Fibroblast of skin of left quadriceps (primary cell): ENCODE data around the gene PDIA6.
"Not testable (repeated sequence)": the region's sequence is repeated elsewhere in the genome, so short reads cannot be mapped to it uniquely, and the experiment has no call there.

ENCODE experiments used
- DNase-seq, 2 experiments: peaks; one replicate each; pipeline ENCODE4 v3.0.0-alpha.2; 2013; ENCODE audit warnings: low read depth in 2 of 2

Gene PDIA6

DNA sequence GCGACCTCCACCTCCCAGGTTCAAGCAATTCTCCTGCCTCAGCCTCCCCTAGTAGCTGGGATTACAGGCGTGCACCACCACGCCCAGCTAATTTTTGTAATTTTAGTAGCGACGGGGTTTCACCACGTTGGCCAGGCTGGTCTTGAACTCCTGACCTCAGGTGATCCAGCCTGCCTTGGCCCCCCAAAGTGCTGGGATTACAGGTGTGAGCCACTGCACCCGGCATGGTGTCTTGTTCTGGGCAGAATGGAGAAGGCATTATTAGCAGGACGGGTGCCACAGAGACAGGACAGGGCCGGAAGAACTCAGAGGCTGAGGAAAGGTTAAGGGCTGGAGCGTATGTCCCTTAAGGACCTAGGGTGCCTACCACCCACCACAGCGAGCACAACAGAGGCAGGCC, 31.8 kb downstream of the PDIA6 start:
- not testable (repeated sequence) for DNase-seq

DNA sequence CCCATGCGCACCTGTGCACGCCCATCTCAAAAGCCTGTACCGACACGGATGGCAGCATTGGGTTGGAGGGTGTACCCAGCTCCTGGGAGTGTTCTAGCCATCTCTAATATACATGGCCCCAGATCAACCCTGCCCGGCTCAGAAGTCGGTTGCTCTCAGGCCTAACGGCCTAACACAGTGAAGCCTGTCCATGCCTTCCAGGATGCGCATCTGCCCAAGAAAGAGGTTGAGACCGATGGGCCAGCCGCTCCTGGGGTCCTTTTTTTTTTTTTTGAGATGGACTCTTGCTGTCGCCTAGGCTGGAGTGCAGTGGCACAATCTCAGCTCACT, 32.1 kb downstream of the PDIA6 start:
- DNase-seq, result no peak

- DNase-seq, result no peak
These were observed 32.7 kb downstream of the PDIA6 start for GRCh38 chr2:10779776-10780490.

GRCh38 chr2:10778724-10779115, 33.9 kb downstream of the PDIA6 start:
- no peak for DNase-seq

DNA sequence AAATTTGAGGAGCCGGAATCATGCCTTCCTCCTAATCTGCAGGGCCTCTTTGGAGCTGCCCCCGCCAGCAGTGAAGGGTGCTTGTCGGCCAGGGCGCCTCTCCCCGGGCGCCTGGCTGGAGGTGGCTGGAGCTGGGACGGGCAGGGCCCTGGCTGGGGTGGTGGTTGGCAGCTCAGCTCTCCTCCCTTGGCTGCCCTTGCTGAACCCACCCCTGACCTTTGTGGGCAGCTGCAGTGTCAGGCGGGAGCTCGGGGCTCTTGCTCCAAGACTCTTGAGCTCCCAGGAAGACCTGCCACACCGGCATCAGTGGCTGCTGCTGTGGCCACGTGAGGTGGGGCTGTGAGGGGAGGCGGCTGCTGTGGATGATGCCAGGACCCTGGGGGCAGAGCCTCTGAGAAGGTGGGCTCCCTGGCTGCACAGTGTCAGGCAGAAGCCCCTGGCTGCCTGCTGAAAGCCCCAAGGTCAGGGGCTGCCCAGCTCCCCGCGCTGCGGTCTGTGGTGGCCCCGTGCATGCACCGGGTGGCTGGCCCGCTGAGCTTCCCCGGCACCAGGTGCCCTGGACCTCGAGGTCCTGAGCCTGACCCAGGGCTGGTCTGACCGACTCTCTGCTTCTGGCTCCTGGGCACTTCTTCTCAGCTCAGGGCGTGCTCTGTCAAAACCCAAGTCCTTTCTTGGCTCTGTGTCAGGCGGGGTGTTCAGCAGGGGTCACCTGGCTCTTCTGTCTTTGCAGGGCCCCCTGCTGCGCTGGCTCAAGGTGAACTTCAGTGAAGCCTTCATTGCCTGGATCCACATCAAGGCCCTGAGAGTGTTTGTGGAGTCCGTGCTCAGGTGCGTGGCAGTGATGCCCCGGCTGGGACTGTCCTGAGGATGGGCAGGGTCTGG, 34.5 kb downstream of the PDIA6 start:
- no peak for DNase-seq

GRCh38 chr2:10777111-10777841, 35.3 kb downstream of the PDIA6 start:
- DNase-seq, result no peak

DNA sequence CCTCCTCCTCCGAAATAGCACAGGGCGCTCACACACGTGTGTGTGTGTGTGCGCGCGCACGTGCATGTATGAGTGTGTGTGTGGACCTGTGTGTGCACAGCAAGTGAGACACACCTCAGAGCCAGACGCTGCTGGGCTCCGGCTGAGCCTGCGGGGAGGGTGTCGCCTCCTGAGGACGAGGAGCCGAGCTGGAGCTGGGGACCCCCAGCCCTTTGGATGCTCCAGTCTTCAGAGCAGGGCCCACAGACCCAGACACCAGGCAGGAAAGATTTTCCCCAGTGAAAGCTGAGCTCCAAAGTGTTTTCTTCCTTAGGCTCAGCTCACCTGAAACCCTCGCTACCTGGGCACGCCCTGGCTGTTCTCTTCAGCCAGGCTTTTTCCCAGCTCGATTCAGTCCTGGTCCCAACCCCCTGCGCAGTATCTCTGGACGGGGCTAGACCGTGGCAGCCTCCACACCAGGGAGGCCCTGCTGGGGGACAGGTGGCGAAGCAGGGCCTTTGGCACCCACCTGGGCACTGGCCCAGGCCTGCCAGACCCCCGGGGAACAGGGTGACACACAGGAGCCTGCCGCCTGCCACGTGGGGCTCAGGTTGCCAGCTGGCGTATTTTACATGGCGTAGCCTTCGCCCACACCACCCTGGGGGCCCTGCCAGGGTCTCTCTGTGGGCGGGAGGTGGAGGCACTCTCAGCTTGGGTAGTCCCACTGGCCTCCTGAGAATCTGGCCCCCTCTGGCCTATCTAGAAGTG, 36.2 kb downstream of the PDIA6 start:
- no peak for DNase-seq

- DNase-seq, result no peak
These were observed 36.8 kb downstream of the PDIA6 start for GRCh38 chr2:10775831-10776230.

- no peak for DNase-seq
These were observed 37.4 kb downstream of the PDIA6 start for GRCh38 chr2:10775021-10775780.

- DNase-seq, result no peak
These were observed 38.2 kb downstream of the PDIA6 start for GRCh38 chr2:10774394-10774793.

GRCh38 chr2:10773821-10774341, 38.7 kb downstream of the PDIA6 start:
- no peak for DNase-seq

DNA sequence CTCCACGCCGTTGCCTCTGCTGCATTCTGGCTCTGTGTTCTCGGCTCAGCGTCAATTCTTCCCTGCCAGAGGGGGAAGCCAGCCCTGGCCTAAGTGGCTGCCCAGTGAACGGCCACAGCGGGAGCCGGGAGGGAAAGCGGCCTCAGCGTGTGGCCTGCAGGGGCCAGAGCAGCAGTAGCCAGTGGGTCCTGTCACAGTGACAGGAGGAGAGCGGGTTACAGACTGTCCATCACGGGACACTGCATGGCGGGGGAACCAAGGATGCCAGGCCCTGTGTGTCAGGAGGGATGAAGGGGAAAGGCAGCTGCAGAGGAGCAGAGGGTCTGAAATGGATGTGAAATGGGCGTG, 39.7 kb downstream of the PDIA6 start:
- DNase-seq, result no peak

GRCh38 chr2:10772201-10772867, 40.3 kb downstream of the PDIA6 start:
- no peak for DNase-seq

DNA sequence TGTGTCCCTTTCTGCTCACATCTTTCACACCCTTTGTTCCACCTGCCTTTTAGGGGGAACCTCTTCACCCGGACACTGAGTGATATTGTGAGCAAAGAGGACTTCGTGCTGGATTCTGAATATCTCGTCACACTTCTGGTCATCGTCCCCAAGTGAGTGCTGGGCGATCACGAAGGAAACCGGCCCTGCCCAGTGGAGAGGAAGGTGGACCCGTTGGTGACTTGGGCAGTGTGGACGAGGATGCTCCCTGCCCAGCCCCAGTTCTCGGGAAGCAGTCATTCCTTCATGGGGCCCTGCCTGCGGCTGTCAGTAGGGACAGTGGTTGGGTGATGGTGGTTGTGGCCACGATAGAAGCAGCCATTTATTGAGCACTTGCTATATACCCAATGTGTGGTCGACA, 40.8 kb downstream of the PDIA6 start:
- no peak for DNase-seq

DNA sequence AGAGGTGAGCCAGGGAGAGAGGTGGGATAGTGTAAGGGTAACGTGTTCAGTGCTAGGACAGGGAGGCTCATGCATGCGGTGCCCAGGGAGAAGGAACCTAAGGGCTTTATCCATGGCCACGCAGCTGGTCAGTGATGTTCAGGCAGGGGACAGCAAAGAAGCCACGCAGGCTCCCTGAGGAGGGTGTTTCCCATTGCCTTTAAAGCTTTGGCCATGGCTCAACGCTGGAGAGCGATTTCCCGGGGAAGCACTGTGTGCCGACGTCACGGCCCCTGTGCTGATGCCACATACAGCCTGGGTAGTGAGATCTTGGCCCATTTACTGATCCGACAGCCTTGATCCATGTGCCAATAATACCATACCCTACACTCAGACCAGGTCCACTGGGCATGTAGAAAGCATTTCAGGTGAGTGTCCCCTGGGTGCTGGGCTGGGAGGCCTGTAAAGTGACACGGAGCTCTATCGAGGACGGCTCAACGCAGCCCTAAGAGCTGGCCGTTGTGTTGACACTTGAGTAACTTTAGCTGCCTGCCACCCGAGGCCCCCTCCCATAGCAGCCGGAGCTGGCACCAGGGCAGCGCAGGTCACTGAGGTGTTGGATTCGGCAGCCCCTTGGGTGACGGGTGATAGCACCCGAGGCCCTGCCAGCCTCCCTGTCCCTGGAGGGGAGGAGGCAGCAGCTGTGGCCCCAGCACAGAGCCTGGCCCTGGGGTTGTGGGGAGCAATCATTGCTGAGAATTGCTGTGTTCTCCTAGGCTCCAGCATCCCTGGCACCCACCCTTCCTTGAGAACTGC, 41.4 kb downstream of the PDIA6 start:
- DNase-seq, result no peak

- no peak for DNase-seq
These were observed 44.5 kb downstream of the PDIA6 start for GRCh38 chr2:10768063-10768507.

DNA sequence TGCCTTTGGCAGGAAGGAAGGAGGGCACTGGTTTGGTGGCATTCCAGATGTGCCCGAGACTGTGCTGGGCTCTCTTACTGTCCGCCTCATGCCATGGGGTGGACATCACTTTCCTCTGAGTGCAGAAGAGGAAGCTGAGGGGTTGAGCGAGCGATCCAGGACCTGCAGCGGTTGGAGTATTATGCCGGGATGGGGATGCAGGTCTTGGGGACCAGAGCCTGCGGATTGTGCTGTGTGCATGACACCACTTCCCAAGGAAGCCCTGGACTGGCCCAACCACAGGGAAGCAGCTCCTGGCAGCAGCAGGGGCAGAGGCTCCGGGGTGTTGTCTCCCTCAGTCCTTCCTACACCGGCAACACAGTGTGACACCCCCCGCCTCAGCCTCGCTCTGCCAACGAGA, 46.7 kb downstream of the PDIA6 start:
- DNase-seq, result no peak

- DNase-seq, result no peak
These were observed 47.1 kb downstream of the PDIA6 start for GRCh38 chr2:10765461-10765860.

- no peak for DNase-seq
These were observed 47.7 kb downstream of the PDIA6 start for GRCh38 chr2:10764896-10765295.
